ENCODE results near the gene PKNOX2.

PKNOX2 gene

GRCh38 chr11:125412177-125412496 lies 247.6 kb downstream of the PKNOX2 start:
- no peak for DNase-seq (ENCODE audit: low spot score)
- TF ChIP-seq CTCF (IDR thresholded peaks at IDR 0.05; ENCODE audit: extremely low read depth, missing control alignments): no peak

GRCh38 chr11:125412509-125412908 lies 248.0 kb downstream of the PKNOX2 start:
- TF ChIP-seq CTCF (IDR thresholded peaks at IDR 0.05; ENCODE audit: extremely low read depth, missing control alignments): no peak
- no peak for DNase-seq (ENCODE audit: low spot score)

GRCh38 chr11:125413226-125413625 lies 248.7 kb downstream of the PKNOX2 start:
- TF ChIP-seq CTCF (IDR thresholded peaks at IDR 0.05; ENCODE audit: extremely low read depth, missing control alignments): no peak
- DNase-seq (ENCODE audit: low spot score): no peak

- TF ChIP-seq CTCF (IDR thresholded peaks at IDR 0.05; ENCODE audit: extremely low read depth, missing control alignments): no peak
- DNase-seq (ENCODE audit: low spot score): no peak
These were observed 249.6 kb downstream of the PKNOX2 start for GRCh38 chr11:125414121-125414520.

- TF ChIP-seq CTCF (IDR thresholded peaks at IDR 0.05; ENCODE audit: extremely low read depth, missing control alignments): no peak
- DNase-seq (ENCODE audit: low spot score): no peak
These were observed 252.7 kb downstream of the PKNOX2 start for GRCh38 chr11:125416981-125417935.

GRCh38 chr11:125418396-125418795 lies 253.8 kb downstream of the PKNOX2 start:
- TF ChIP-seq CTCF (IDR thresholded peaks at IDR 0.05; ENCODE audit: extremely low read depth, missing control alignments): no peak
- no peak for DNase-seq (ENCODE audit: low spot score)

GRCh38 chr11:125422681-125423080 lies 258.1 kb downstream of the PKNOX2 start:
- TF ChIP-seq CTCF (IDR thresholded peaks at IDR 0.05; ENCODE audit: extremely low read depth, missing control alignments): no peak
- no peak for DNase-seq (ENCODE audit: low spot score)

Measured in GM20000 (cell line).